Pancreas (tissue), 10 donors: ENCODE measurements around the gene SV2C. TPM values are rescaled to one million over a fixed set of nuclear protein-coding genes. Genes with fewer than 3 reads are reported as not detected.
"Not testable (repeated sequence)": the region's sequence is repeated elsewhere in the genome, so short reads cannot be mapped to it uniquely, and the experiment has no call there.

Experiments
- ATAC-seq, 4 donors: fragments of 200-7000 bp; cut with Tn5 transposase; one replicate each; pipeline versions ENCODE4 v1.8.0 to v1.9.1; 2020; ENCODE audit warnings: mild to moderate bottlenecking in 4 of 4, moderate library complexity in 4 of 4
- DNase-seq, 6 donors: peaks; one replicate each; pipeline ENCODE4 v3.0.0-alpha.2; 2020
- FAIRE-seq: peaks from 2 replicates; lab custom pipeline; 2012; peaks lifted over from hg19 to GRCh38; lab: Jason Lieb, UNC
- H3K27ac ChIP-seq, 4 donors: fragments of 200-600 bp; sonication (generic); 1 replicate in 3 of 4; 2 replicates in 1 of 4; pipeline versions ENCODE4 v1.5.0 to v1.8.0; 2020
- H3K27me3 ChIP-seq, 4 donors: fragments of 200-600 bp; one replicate each; pipeline ENCODE4 v1.8.0; 2021
- H3K36me3 ChIP-seq, 3 donors: fragments of 200-600 bp; sonication (generic) in 1 of 3; one replicate each; pipeline versions ENCODE4 v1.5.0 to v1.8.0; 2020 to 2021
- H3K4me1 ChIP-seq, 3 donors: fragments of 200-600 bp; one replicate each; pipeline ENCODE4 v1.8.0; 2021
- H3K4me3 ChIP-seq, 4 donors: fragments of 200-600 bp; sonication (generic) in 2 of 4; one replicate each; pipeline versions ENCODE4 v1.5.0 to v1.8.0; 2020 to 2021
- H3K9me3 ChIP-seq, 4 donors: fragments of 200-600 bp; one replicate each; pipeline ENCODE4 v1.8.0; 2021
- WGBS, 2 donors: extraction: QIAGEN DNeasy Blood & Tissue Kit; methylation state at CpG; one replicate each; pipeline ENCODE4 v1.1.7; 2013; 5-methylcytosine and 5-hydroxymethylcytosine counted together
- intact Hi-C, 3 donors: fragments of 100-400 bp; cut with DNase I; formaldehyde crosslinking; loops; one replicate each; pipeline versions ENCODE4 v1.11.1 to v1.14.2; 2022
- polyA plus RNA-seq, 2 donors: library from polyadenylated mRNA; stranded (reverse); fragments of 200-250 nt; gene quantifications; one replicate each; pipeline ENCODE4 v1.2.3, GENCODE V29; 2013
- total RNA-seq, 6 donors: library from RNA; stranded (reverse); fragmentation: NEBNext Ultra II Directional in 4 of 6; extraction: Animal tissue kit (Norgen Biotek cat#: 25700) in 4 of 6; gene quantifications; one replicate each; pipeline versions ENCODE4 v1.2.1 to v1.2.4, GENCODE V29; 2021 to 2023
- TF ChIP-seq, protein P1 (sequence below), 4 donors: fragments of 200-600 bp; sonication (generic) in 3 of 4; IDR thresholded peaks; one replicate each; pipeline versions ENCODE4 v1.5.0 to v1.8.0; 2021; ENCODE audit warnings: antibody characterized with exemption in 4 of 4
- donor health status: healthy with polysubstance abuse.
- donor health status: DM: no; HTN: no; CAD: no; lungs with moderate emphysema.
- donor health status: DM: no; HTN: no; CAD: no.
- donor health status: control.
- donor health status: control.
- donor health status: Bipolar disorder and iron deficiency.
- donor health status: DM: yes; HTN: yes; CAD: no.
- donor health status: DM: no; HTN: no; CAD: no.
- donor health status: DM: no; HTN: no; CAD: no.
- donor health status: DM: yes; HTN: yes; CAD: no.

The SV2C gene
- total and polyA plus RNA-seq, 8 donors: 0.05 to 0.18 (median 0.08) TPM; not detected in 1

DNA sequence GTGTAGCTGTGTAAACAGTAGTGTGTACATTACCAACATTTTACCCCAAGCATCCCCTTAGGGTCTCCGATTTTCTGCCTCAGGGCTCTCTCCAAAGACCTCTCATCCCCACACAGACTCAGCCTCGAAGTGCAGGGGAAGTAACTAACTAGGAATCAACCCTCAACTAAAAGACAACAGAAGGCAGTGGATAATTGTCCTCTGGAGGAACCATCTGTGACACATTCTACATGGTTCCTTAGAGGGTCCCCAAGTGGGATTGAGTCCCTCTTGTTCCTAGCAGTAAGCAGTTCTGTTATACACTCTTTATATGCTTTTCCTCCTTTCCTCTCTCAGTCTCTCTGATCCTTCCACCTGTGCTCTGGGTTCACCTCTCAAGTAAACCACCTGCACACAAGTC lies 157.2 kb downstream of the SV2C start:
- WGBS, 2 donors: 25 to 31% methylated on average over 2 of the region's 2 CpGs
- Histone ChIP-seq H3K27me3 (no peaks in the 10 kb centered on the region), H3K36me3 (no peaks in the 10 kb centered on the region), H3K4me1 (no peaks in the 10 kb centered on the region), H3K27ac (no peak overlapping the region), H3K9me3 (no peaks in the 10 kb centered on the region), H3K4me3 (no peak overlapping the region)
- TF ChIP-seq, protein P1, sequence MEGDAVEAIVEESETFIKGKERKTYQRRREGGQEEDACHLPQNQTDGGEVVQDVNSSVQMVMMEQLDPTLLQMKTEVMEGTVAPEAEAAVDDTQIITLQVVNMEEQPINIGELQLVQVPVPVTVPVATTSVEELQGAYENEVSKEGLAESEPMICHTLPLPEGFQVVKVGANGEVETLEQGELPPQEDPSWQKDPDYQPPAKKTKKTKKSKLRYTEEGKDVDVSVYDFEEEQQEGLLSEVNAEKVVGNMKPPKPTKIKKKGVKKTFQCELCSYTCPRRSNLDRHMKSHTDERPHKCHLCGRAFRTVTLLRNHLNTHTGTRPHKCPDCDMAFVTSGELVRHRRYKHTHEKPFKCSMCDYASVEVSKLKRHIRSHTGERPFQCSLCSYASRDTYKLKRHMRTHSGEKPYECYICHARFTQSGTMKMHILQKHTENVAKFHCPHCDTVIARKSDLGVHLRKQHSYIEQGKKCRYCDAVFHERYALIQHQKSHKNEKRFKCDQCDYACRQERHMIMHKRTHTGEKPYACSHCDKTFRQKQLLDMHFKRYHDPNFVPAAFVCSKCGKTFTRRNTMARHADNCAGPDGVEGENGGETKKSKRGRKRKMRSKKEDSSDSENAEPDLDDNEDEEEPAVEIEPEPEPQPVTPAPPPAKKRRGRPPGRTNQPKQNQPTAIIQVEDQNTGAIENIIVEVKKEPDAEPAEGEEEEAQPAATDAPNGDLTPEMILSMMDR (IDR thresholded peaks at IDR 0.05): no peak
- no peak for ATAC-seq
- FAIRE-seq: no peak
- DNase-seq: no peak
- intact Hi-C loops: no loop called here

DNA sequence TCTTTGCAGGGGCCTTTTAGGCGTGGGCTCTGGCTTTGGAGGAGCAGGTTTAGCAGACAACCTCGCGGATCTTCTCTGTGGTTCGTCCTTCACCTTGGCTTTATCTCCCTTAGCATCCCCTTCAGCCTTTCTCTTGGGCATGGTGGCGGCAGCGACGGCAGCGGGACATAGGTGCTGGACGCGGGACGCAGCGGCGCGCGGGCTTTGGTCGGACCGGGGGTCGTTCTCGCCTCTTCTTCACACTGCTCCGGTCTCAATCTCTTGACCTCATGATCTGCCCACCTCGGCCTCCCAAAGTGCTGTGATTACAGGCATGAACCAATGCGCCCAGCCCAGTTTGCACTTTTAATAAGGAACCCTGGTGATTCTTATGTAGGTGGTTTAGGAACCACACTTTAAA lies 159.0 kb downstream of the SV2C start:
- H3K36me3 ChIP-seq, DNase-seq, H3K9me3 ChIP-seq, intact Hi-C loops, FAIRE-seq, H3K27ac ChIP-seq, ATAC-seq, H3K27me3 ChIP-seq, H3K4me1 ChIP-seq, H3K4me3 ChIP-seq: not testable (repeated sequence)
- WGBS, 2 donors: 85 to 89% methylated on average over 19 to 22 of the region's 22 CpGs

DNA sequence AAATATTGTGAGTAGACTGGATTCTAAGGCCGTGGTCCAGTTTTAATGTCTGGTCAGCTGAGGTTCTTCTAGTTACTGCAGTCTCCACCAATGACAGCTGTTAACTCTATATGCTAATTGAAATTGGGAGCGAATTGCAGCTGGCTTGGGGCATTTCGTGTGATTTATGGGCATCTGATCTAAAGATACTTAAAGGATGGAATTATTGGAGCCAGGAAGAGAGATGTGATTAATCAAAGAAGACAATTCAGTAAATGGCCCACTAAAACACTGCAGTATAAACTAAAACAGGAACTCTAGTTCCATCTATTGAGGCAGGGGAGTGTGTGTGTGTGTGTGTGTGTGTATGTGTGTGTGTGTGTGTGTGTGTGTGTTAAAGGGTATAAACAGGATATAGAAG lies 162.4 kb downstream of the SV2C start:
- TF ChIP-seq, protein P1 (IDR thresholded peaks at IDR 0.05): no peak
- Histone ChIP-seq H3K4me3 (no peak overlapping the region), H3K9me3 (no peaks in the 10 kb centered on the region), H3K27me3 (no peaks in the 10 kb centered on the region), H3K4me1 (no peaks in the 10 kb centered on the region), H3K27ac (no peak overlapping the region), H3K36me3 (no peaks in the 10 kb centered on the region)
- FAIRE-seq (no peak), ATAC-seq (no peak), DNase-seq (no peak)
- intact Hi-C loops: no loop called here
- WGBS, 2 donors: 75 to 84% methylated on average over 3 of the region's 3 CpGs

DNA sequence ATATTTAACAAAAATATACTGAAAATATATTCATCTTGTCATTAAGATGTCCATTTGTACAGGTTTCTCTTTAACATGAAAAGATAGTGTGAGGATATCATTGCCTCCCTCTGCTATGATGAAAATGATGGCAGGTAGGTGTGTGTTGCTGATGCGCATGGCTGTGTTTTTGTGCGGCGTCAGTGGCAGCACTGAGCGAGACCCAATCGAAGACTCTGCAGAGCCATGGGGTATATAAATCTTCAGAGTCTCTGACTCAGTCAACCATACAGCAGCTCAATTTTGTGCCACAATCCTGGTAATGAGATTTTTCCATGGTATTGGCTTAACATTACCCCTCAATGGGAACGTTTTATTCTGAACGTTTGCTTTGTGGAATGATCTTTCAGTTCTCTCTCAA lies 166.4 kb downstream of the SV2C start:
- TF ChIP-seq, protein P1 (IDR thresholded peaks at IDR 0.05): no peak
- no peak for ATAC-seq
- no peak for FAIRE-seq
- no peak for DNase-seq
- Histone ChIP-seq H3K36me3 (no peaks in the 10 kb centered on the region), H3K4me3 (no peak overlapping the region), H3K9me3 (no peaks in the 10 kb centered on the region), H3K4me1 (no peaks in the 10 kb centered on the region), H3K27ac (no peak overlapping the region), H3K27me3 (peaks cover 0 to under 1% (median 0%) of the 10 kb centered on the region in 4 donors)
- intact Hi-C loops: loop anchor here in 1 of 3 donors (10.0 kb wide), 1 partner anchor 515 kb away; no protein-coding TSS in a partner anchor
- WGBS, 2 donors: 78 to 85% methylated on average over 7 of the region's 7 CpGs

DNA sequence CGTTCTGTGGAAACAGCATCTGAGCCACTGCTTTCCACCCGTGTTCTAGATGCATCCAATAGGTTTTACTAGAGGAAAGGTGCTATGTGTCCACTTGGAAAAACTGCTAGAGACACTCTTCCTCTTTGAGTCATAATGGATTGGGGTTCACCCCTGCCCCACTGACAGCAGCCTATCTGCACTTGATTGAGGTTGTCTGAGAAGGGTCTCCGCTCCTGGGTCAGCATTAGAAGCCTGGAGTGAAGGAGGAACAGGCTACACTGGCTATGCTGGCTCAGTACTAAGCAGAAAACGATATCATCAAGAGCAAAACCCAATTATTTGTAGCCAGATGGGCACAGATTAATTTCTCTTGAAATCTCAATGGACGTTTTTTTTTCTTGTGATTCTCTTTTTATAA lies 167.3 kb downstream of the SV2C start:
- WGBS, 2 donors: 64% methylated on average over 5 of the region's 5 CpGs
- H3K4me1 ChIP-seq: no peaks in the 10 kb centered on the region
- ATAC-seq (no peak), FAIRE-seq (no peak), DNase-seq (no peak)
- H3K9me3 ChIP-seq: no peaks in the 10 kb centered on the region
- peaks cover 0 to 2% (median 0%) of the 10 kb centered on the region in 4 donors for H3K27me3 ChIP-seq
- no peaks in the 10 kb centered on the region for H3K36me3 ChIP-seq
- TF ChIP-seq, protein P1 (IDR thresholded peaks at IDR 0.05): no peak
- H3K4me3 ChIP-seq: no peak overlapping the region
- intact Hi-C loops: loop anchor here in 1 of 3 donors (10.0 kb wide), 1 partner anchor 516 kb away; no protein-coding TSS in a partner anchor
- no peak overlapping the region for H3K27ac ChIP-seq
